IMR-90 (cell line): ENCODE measurements around the gene TTC8. TPM values are rescaled to one million over a fixed set of nuclear protein-coding genes. Genes with fewer than 3 reads are reported as not detected.
A peak's percentile ranks its signal among the peaks of the same experiment; 100 is the strongest.

Experiments used
- ATAC-seq: fragments of 200-7000 bp; cut with Tn5 transposase; 2 replicates; pipeline ENCODE4 v1.9.1; 2020; ENCODE audit warnings: low read depth, mild to moderate bottlenecking, moderate library complexity
- BruUV-seq: library from RNA; stranded (reverse); fragments of 400-500 nt; replicated peaks from 2 replicates; lab custom pipeline; 2021; lab: Mats Ljungman, UMichigan
- CTCF ChIA-PET: fragments of 300-600 bp; formaldehyde crosslinking; extraction: SDS; loops from one replicate; lab custom pipeline; 2021; ENCODE audit warnings: antibody characterized with exemption; lab: Yijun Ruan, JAX
- POLR2A ChIA-PET: fragments of 300-600 bp; sonication (Branson Sonifier 250); formaldehyde crosslinking; loops from one replicate; lab custom pipeline; 2022; ENCODE audit warnings: antibody characterized with exemption; ENCODE audit not compliant: unreplicated experiment; lab: Charles Lee
- DNase-seq: peaks from one replicate; pipeline ENCODE4 v3.0.0; 2013
- H2AFZ ChIP-seq: replicated peaks from 2 replicates; pipeline ENCODE3; 2013; ENCODE audit warnings: low read length, mild to moderate bottlenecking; ENCODE audit not compliant: poor library complexity
- H2AK5ac ChIP-seq: 2 replicates; pipeline ENCODE4 v1.6.1; 2013; ENCODE audit warnings: low read depth, low read length, inconsistent platforms
- H2AK9ac ChIP-seq: replicated peaks from 2 replicates; pipeline ENCODE3; 2013; ENCODE audit warnings: mild to moderate bottlenecking, low read depth, low read length, moderate library complexity; ENCODE audit not compliant: poor library complexity
- H2BK120ac ChIP-seq: 2 replicates; pipeline ENCODE4 v1.6.1; 2013; ENCODE audit warnings: low read depth, low read length, inconsistent platforms
- H2BK15ac ChIP-seq: 3 replicates; pipeline ENCODE4 v1.6.1; 2013; ENCODE audit warnings: low read depth, low read length, inconsistent platforms
- H2BK20ac ChIP-seq: 2 replicates; pipeline ENCODE4 v1.6.1; 2013; ENCODE audit warnings: low read depth, mild to moderate bottlenecking, inconsistent platforms, low read length, moderate library complexity
- H2BK5ac ChIP-seq: 2 replicates; pipeline ENCODE4 v1.6.1; 2013; ENCODE audit warnings: mild to moderate bottlenecking, low read depth, low read length, inconsistent platforms; ENCODE audit not compliant: poor library complexity, severe bottlenecking
- H3K14ac ChIP-seq: replicated peaks from 2 replicates; pipeline ENCODE4 v1.6.1; 2013; ENCODE audit warnings: low read depth, low read length, inconsistent platforms
- H3K18ac ChIP-seq: 2 replicates; pipeline ENCODE4 v1.6.1; 2013; ENCODE audit warnings: low read depth, low read length, control low read depth
- H3K23ac ChIP-seq: 2 replicates; pipeline ENCODE4 v1.6.1; 2013; ENCODE audit warnings: low read depth, low read length, inconsistent platforms
- H3K27ac ChIP-seq: 2 replicates; pipeline ENCODE4 v1.5.1; 2013; ENCODE audit warnings: mild to moderate bottlenecking, control low read depth, low read length; ENCODE audit not compliant: insufficient read depth
- H3K27me3 ChIP-seq: 2 replicates; pipeline ENCODE4 v1.6.1; 2013; ENCODE audit warnings: low read length; ENCODE audit not compliant: control insufficient read depth, insufficient read depth
- H3K36me3 ChIP-seq: 2 replicates; pipeline ENCODE4 v1.6.1; 2013; ENCODE audit warnings: low read length, mixed read lengths; ENCODE audit not compliant: control insufficient read depth, insufficient read depth
- H3K4ac ChIP-seq: 2 replicates; pipeline ENCODE4 v1.6.1; 2013; ENCODE audit warnings: low read depth, low read length, inconsistent platforms
- H3K4me1 ChIP-seq: 2 replicates; pipeline ENCODE4 v1.6.1; 2013; ENCODE audit warnings: low read length, mixed read lengths; ENCODE audit not compliant: control insufficient read depth, insufficient read depth
- H3K4me2 ChIP-seq: 2 replicates; pipeline ENCODE4 v1.6.1; 2013; ENCODE audit warnings: low read depth, mild to moderate bottlenecking, control low read depth, low read length, moderate library complexity
- H3K4me3 ChIP-seq: 2 replicates; pipeline ENCODE4 v1.5.1; 2013; ENCODE audit warnings: low read depth, mild to moderate bottlenecking, control low read depth, low read length, moderate library complexity; ENCODE audit not compliant: insufficient read depth
- H3K56ac ChIP-seq: 2 replicates; pipeline ENCODE4 v1.6.1; 2013; ENCODE audit warnings: low read length, inconsistent platforms; ENCODE audit not compliant: insufficient read depth; ENCODE audit errors: extremely low read depth
- H3K79me1 ChIP-seq, 2 experiments: 2 replicates each; pipeline ENCODE4 v1.6.1; 2013; ENCODE audit warnings: low read length in 2 of 2, inconsistent platforms in 1 of 2, low read depth in 1 of 2
- H3K9ac ChIP-seq: 2 replicates; pipeline ENCODE4 v1.6.1; 2013; ENCODE audit warnings: low read depth, low read length, control low read depth
- H3K9me1 ChIP-seq: 2 replicates; pipeline ENCODE4 v1.6.1; 2013; ENCODE audit warnings: low read length, inconsistent platforms; ENCODE audit not compliant: insufficient read depth
- H3K9me3 ChIP-seq: 2 replicates; pipeline ENCODE4 v1.6.1; 2013; ENCODE audit warnings: low read length; ENCODE audit not compliant: control insufficient read depth, insufficient read depth
- H4K20me1 ChIP-seq: 2 replicates; pipeline ENCODE4 v1.6.1; 2013; ENCODE audit warnings: low read length, inconsistent platforms; ENCODE audit not compliant: insufficient read depth
- H4K5ac ChIP-seq: 2 replicates; pipeline ENCODE4 v1.6.1; 2013; ENCODE audit warnings: mild to moderate bottlenecking, low read depth, low read length, control low read depth
- H4K8ac ChIP-seq, 2 experiments: 2 replicates each; pipeline ENCODE4 v1.6.1; 2013; ENCODE audit warnings: low read depth in 2 of 2, low read length in 2 of 2, control low read depth in 1 of 2, inconsistent platforms in 1 of 2
- H4K91ac ChIP-seq: 2 replicates; pipeline ENCODE4 v1.6.1; 2013; ENCODE audit warnings: low read depth, low read length, inconsistent platforms; ENCODE audit not compliant: insufficient read depth
- FOS ChIP-seq: fragments of 150-350 bp; IDR thresholded peaks from 2 replicates; pipeline ENCODE4 v1.6.1; 2016; ENCODE audit warnings: low read depth, low read length
- WGBS, 2 experiments: methylation state at CpG; one replicate each; pipeline versions ENCODE4 v1.1.5 to v1.1.7; 2013; ENCODE audit warnings: missing lambda C conversion rate in 2 of 2; ENCODE audit not compliant: insufficient read length in 1 of 2; ENCODE audit errors: extremely low coverage in 2 of 2; 5-methylcytosine and 5-hydroxymethylcytosine counted together
- dilution Hi-C: fragments of 300-500 bp; cut with HindIII; formaldehyde crosslinking; loops from one replicate; pipeline ENCODE4 v1.14.3; 2018; ENCODE audit warnings: low sequenced_read_pairs; ENCODE audit not compliant: unreplicated experiment
- in situ Hi-C: fragments of 300-500 bp; cut with MboI; formaldehyde crosslinking; loops from 3 replicates; pipeline ENCODE4 v1.14.3; 2019; ENCODE audit warnings: low sequenced_read_pairs, inconsistent platforms, mixed read lengths
- intact Hi-C: fragments of 100-400 bp; cut with micrococcal nuclease; formaldehyde crosslinking; loops from 2 replicates; pipeline ENCODE4 v1.10.0; 2022
- polyA plus RNA-seq, 3 experiments: library from polyadenylated mRNA; depleted of rRNA; stranded (reverse); fragments of >200 nt; gene quantifications; 2 replicates each; pipeline ENCODE4 v1.2.3, GENCODE V29; 2012; ENCODE audit warnings: low replicate concordance in 1 of 3
- total RNA-seq: library from RNA; depleted of rRNA; stranded (reverse); fragments of >200 nt; gene quantifications from 2 replicates; pipeline ENCODE4 v1.2.3, GENCODE V29; 2012
- TF ChIP-seq, protein P1 (sequence below): fragments of 150-350 bp; IDR thresholded peaks from 2 replicates; pipeline ENCODE4 v1.6.1; 2016; ENCODE audit warnings: low read depth, mild to moderate bottlenecking, low read length, moderate library complexity, borderline replicate concordance

Gene TTC8
- total and polyA plus RNA-seq, 2 of the 4 experiments (the other 2 are of a cell fraction): 48.9 to 84.2 TPM

DNA sequence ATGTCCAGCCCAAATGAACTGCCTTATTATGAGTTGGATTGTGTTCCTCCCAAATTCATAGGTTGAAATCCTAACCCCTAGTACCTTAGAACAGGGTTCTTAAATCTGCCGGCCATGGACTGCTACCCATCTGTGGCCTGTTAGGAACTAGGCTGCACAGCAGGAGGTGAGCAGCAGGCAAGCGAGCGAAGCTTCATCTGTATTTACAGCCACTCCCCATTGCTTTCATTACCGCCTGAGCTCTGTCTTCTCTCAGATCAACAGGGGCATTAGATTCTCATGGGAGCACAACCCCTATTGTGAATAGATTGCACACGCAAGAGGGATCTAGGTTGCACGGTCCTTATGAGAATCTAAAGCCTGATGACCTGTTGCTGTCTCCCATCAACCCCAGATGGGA, 21.9 kb upstream of the TTC8 start:
- no peak overlapping the region for H2BK5ac ChIP-seq
- H3K23ac ChIP-seq: no peak overlapping the region
- H3K36me3 ChIP-seq: no peaks in the 10 kb centered on the region
- no peaks in the 10 kb centered on the region for H3K4me1 ChIP-seq
- H3K4ac ChIP-seq: no peak overlapping the region
- no peak overlapping the region for H3K4me2 ChIP-seq
- no peak overlapping the region for H4K8ac ChIP-seq
- H3K14ac ChIP-seq: no peak overlapping the region
- no peak overlapping the region for H2AK9ac ChIP-seq
- WGBS, 2 experiments: 55% methylated on average over 2 of the region's 6 CpGs; no CpG with 5 or more reads in 1 of the 2 experiments
- POLR2A ChIA-PET: no interaction called here
- CTCF ChIA-PET: no interaction called here
- H3K27me3 ChIP-seq: no peaks in the 10 kb centered on the region
- no peaks in the 10 kb centered on the region for H3K79me1 ChIP-seq
- no peak overlapping the region for H3K9ac ChIP-seq
- H3K27ac ChIP-seq: no peak overlapping the region
- H3K4me3 ChIP-seq: no peak overlapping the region
- no peak overlapping the region for H3K18ac ChIP-seq
- no peak overlapping the region for H2BK20ac ChIP-seq
- H2BK120ac ChIP-seq: no peak overlapping the region
- ATAC-seq: no peak
- no peak overlapping the region for H2AK5ac ChIP-seq
- DNase-seq: no peak
- H3K9me3 ChIP-seq: no peaks in the 10 kb centered on the region
- H2AFZ ChIP-seq: peak overlapping the region; percentile 14
- TF ChIP-seq FOS: no peak
- TF ChIP-seq, protein P1, sequence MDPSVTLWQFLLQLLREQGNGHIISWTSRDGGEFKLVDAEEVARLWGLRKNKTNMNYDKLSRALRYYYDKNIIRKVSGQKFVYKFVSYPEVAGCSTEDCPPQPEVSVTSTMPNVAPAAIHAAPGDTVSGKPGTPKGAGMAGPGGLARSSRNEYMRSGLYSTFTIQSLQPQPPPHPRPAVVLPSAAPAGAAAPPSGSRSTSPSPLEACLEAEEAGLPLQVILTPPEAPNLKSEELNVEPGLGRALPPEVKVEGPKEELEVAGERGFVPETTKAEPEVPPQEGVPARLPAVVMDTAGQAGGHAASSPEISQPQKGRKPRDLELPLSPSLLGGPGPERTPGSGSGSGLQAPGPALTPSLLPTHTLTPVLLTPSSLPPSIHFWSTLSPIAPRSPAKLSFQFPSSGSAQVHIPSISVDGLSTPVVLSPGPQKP: no peak
- no peaks in the 10 kb centered on the region for H4K20me1 ChIP-seq
- no peak overlapping the region for H4K91ac ChIP-seq
- in situ Hi-C loops (no loop called here), intact Hi-C loops (no loop called here), dilution Hi-C loops (no loop called here)
- H3K9me1 ChIP-seq: no peaks in the 10 kb centered on the region
- no TSS peak for BruUV-seq
- no peak overlapping the region for H2BK15ac ChIP-seq
- H4K5ac ChIP-seq: no peak overlapping the region
- H3K56ac ChIP-seq: no peak overlapping the region
